GM20000 (cell line): ENCODE data around the gene CACNA1F.

Experiments used
- DNase-seq: peaks from one replicate; pipeline ENCODE4 v3.0.0; 2012; ENCODE audit warnings: low spot score
- CTCF ChIP-seq: IDR thresholded peaks from 2 replicates; pipeline ENCODE4 v1.5.1; 2012; ENCODE audit warnings: mild to moderate bottlenecking, control low read depth; ENCODE audit errors: extremely low read depth, missing control alignments

The CACNA1F gene

GRCh38 chrX:49266523-49267445, 33.6 kb upstream of the CACNA1F start:
- no peak for DNase-seq
- no peak for TF ChIP-seq CTCF

- no peak for TF ChIP-seq CTCF
- no peak for DNase-seq
These were observed 31.3 kb upstream of the CACNA1F start, which contains the start of gene FOXP3 for GRCh38 chrX:49264460-49264859. TSS of gene FOXP3 (minus strand) at chrX:49264710. CDS start at chrX:49258505, 6,205 bp downstream.

- TF ChIP-seq CTCF = no peak
These were observed 30.5 kb upstream of the CACNA1F start for GRCh38 chrX:49263631-49264030.

GRCh38 chrX:49262603-49263002, 29.5 kb upstream of the CACNA1F start:
- no peak for TF ChIP-seq CTCF
- DNase-seq = no peak

More at GRCh38 chrX:49263631-49264030, 30.5 kb upstream of the CACNA1F start:
- no peak for DNase-seq

GRCh38 chrX:49260221-49260985, 27.3 kb upstream of the CACNA1F start:
- DNase-seq = no peak
- no peak for TF ChIP-seq CTCF

- DNase-seq = no peak
- no peak for TF ChIP-seq CTCF
These were observed 25.6 kb upstream of the CACNA1F start for GRCh38 chrX:49258749-49259124.
